Hair follicular keratinocyte (primary cell): ENCODE data around the gene VPREB1. TPM values are rescaled to one million over a fixed set of nuclear protein-coding genes. Genes with fewer than 3 reads are reported as not detected.

Source experiments
- total RNA-seq: library from RNA; depleted of rRNA; stranded (reverse); fragments of >200 nt; gene quantifications from 2 replicates; pipeline ENCODE4 v1.2.3, GENCODE V29; 2015

The VPREB1 gene, protein sequence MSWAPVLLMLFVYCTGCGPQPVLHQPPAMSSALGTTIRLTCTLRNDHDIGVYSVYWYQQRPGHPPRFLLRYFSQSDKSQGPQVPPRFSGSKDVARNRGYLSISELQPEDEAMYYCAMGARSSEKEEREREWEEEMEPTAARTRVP
- total RNA-seq, result not detected in 2 replicates

DNA sequence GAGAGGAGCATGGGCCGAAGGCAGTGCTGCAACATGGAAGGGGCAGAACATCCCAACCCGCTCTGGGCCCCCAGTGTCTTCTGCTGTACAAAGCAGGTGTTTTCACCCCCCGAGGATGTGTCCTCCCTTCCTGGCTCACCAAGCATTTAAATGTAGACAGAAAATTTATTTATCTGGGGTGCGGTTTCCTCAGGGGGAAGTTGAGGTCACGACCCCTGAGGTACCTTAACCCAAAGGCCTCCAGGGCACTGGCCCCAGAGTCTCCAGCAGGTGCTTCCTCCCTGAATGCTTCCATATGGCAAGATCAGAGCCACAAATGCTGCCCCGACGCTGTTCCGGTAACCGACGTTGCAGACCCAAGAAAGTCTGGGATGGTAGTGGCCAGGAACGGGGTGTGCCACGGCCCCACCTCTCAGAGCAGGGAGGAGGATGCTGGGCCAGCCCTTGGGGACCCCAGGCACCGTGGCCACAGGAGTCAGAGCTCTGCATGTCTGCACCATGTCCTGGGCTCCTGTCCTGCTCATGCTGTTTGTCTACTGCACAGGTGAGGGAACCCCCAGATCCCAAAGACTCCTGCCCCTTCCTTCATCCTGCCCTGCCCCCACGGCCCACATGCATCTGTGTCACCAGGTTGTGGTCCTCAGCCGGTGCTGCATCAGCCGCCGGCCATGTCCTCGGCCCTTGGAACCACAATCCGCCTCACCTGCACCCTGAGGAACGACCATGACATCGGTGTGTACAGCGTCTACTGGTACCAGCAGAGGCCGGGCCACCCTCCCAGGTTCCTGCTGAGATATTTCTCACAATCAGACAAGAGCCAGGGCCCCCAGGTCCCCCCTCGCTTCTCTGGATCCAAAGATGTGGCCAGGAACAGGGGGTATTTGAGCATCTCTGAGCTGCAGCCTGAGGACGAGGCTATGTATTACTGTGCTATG, at the start of gene VPREB1:
Gene VPREB1 (plus strand): TSS at position 471 of the 935 bp plus-strand sequence. CDS start 28 bp downstream, at position 499.

